WTC11 (cell line): ENCODE data around the gene CCDC127. TPM values are rescaled to one million over a fixed set of nuclear protein-coding genes. Genes with fewer than 3 reads are reported as not detected.

Experiments
- ATAC-seq: fragments of 200-7000 bp; cut with Tn5 transposase; 2 replicates; pipeline ENCODE4 v1.10.0; 2021; ENCODE audit warnings: mild to moderate bottlenecking, moderate library complexity
- CTCF ChIA-PET: fragments of 300-600 bp; sonication (Branson Sonifier 250); formaldehyde crosslinking; loops from one replicate; lab custom pipeline; 2021; ENCODE audit warnings: antibody characterized with exemption; lab: Charles Lee
- POLR2A ChIA-PET: fragments of 350-600 bp; sonication (Branson Sonifier 250); formaldehyde crosslinking; loops from one replicate; lab custom pipeline; 2021; ENCODE audit warnings: antibody characterized with exemption; lab: Charles Lee
- DNase-seq: peaks from one replicate; pipeline ENCODE4 v3.0.0; 2021; ENCODE audit warnings: low spot score
- H3K27ac Mint-ChIP-seq: 2 replicates; pipeline ENCODE4 v1.8.0; 2021; ENCODE audit warnings: mixed read lengths
- H3K27me3 Mint-ChIP-seq: 2 replicates; pipeline ENCODE4 v1.8.0; 2021; ENCODE audit warnings: low read depth, mild to moderate bottlenecking, moderate library complexity, mixed read lengths
- H3K36me3 Mint-ChIP-seq: 2 replicates; pipeline ENCODE4 v1.8.0; 2021; ENCODE audit warnings: mixed read lengths
- H3K4me1 Mint-ChIP-seq: 2 replicates; pipeline ENCODE4 v1.8.0; 2022; ENCODE audit warnings: mixed read lengths
- H3K4me3 Mint-ChIP-seq: 2 replicates; pipeline ENCODE4 v1.8.0; 2021; ENCODE audit warnings: mild to moderate bottlenecking, moderate library complexity, mixed read lengths
- H3K9me3 Mint-ChIP-seq: 2 replicates; pipeline ENCODE4 v1.8.0; 2021; ENCODE audit warnings: mixed read lengths
- AFF4 ChIP-seq: sonication (generic); formaldehyde crosslinking; IDR thresholded peaks from 2 replicates; pipeline ENCODE4 v1.8.1; 2023; ENCODE audit warnings: mild to moderate bottlenecking, missing genetic modification reagents, borderline replicate concordance
- AR ChIP-seq: fragments of 250-450 bp; sonication (Bioruptor Pico); IDR thresholded peaks from 2 replicates; pipeline ENCODE4 v1.9.0; 2021; ENCODE audit warnings: mild to moderate bottlenecking
- ATF1 ChIP-seq: sonication (generic); formaldehyde crosslinking; IDR thresholded peaks from 2 replicates; pipeline ENCODE4 v1.8.1; 2023; ENCODE audit warnings: mild to moderate bottlenecking, moderate library complexity, missing genetic modification reagents
- ATF2 ChIP-seq: sonication (generic); formaldehyde crosslinking; IDR thresholded peaks from 2 replicates; pipeline ENCODE4 v1.8.1; 2022; ENCODE audit warnings: low read depth, missing genetic modification reagents, borderline replicate concordance
- CBFB ChIP-seq: sonication (generic); formaldehyde crosslinking; IDR thresholded peaks from 2 replicates; pipeline ENCODE4 v1.8.1; 2022; ENCODE audit warnings: mild to moderate bottlenecking, low read depth, missing genetic modification reagents
- CREM ChIP-seq: sonication (generic); formaldehyde crosslinking; IDR thresholded peaks from 2 replicates; pipeline ENCODE4 v1.8.1; 2022; ENCODE audit warnings: mild to moderate bottlenecking, missing genetic modification reagents, moderate library complexity
- E2F1 ChIP-seq: sonication (generic); formaldehyde crosslinking; IDR thresholded peaks from 2 replicates; pipeline ENCODE4 v1.8.0; 2022; ENCODE audit warnings: mild to moderate bottlenecking, missing genetic modification reagents
- EMX1 ChIP-seq: fragments of 250-450 bp; sonication (Bioruptor Pico); IDR thresholded peaks from 2 replicates; pipeline ENCODE4 v1.8.0; 2021; ENCODE audit warnings: mild to moderate bottlenecking
- ETV6 ChIP-seq: sonication (generic); formaldehyde crosslinking; IDR thresholded peaks from 2 replicates; pipeline ENCODE4 v1.8.1; 2022; ENCODE audit warnings: mild to moderate bottlenecking, missing genetic modification reagents
- FOXK1 ChIP-seq: sonication (generic); formaldehyde crosslinking; IDR thresholded peaks from 2 replicates; pipeline ENCODE4 v1.8.0; 2022; ENCODE audit warnings: mild to moderate bottlenecking, moderate library complexity, missing genetic modification reagents
- FOXP1 ChIP-seq: sonication (generic); formaldehyde crosslinking; IDR thresholded peaks from 2 replicates; pipeline ENCODE4 v1.8.0; 2022; ENCODE audit warnings: missing genetic modification reagents, mild to moderate bottlenecking, moderate library complexity, borderline replicate concordance
- GABPB1 ChIP-seq: sonication (generic); formaldehyde crosslinking; IDR thresholded peaks from 2 replicates; pipeline ENCODE4 v1.8.1; 2023; ENCODE audit warnings: mild to moderate bottlenecking, missing genetic modification reagents
- HMGA2 ChIP-seq: fragments of 250-450 bp; sonication (Bioruptor Pico); IDR thresholded peaks from 2 replicates; pipeline ENCODE4 v1.4.0; 2021; ENCODE audit warnings: mild to moderate bottlenecking, moderate library complexity
- JAZF1 ChIP-seq: fragments of 250-450 bp; sonication (Bioruptor Pico); IDR thresholded peaks from 2 replicates; pipeline ENCODE4 v1.9.0; 2021; ENCODE audit warnings: moderate library complexity, mild to moderate bottlenecking, inconsistent platforms
- MYBL2 ChIP-seq: sonication (generic); formaldehyde crosslinking; IDR thresholded peaks from 2 replicates; pipeline ENCODE4 v1.8.1; 2023; ENCODE audit warnings: mild to moderate bottlenecking, moderate library complexity, missing genetic modification reagents
- NFE2L1 ChIP-seq: sonication (generic); formaldehyde crosslinking; IDR thresholded peaks from 2 replicates; pipeline ENCODE4 v1.8.1; 2023; ENCODE audit warnings: missing genetic modification reagents
- NR2C2 ChIP-seq: sonication (generic); formaldehyde crosslinking; IDR thresholded peaks from 2 replicates; pipeline ENCODE4 v1.8.0; 2022; ENCODE audit warnings: mild to moderate bottlenecking, missing genetic modification reagents
- NR3C1 ChIP-seq: sonication (generic); formaldehyde crosslinking; conservative IDR thresholded peaks from 2 replicates; pipeline ENCODE4 v1.8.1; 2023; ENCODE audit warnings: low read depth, mild to moderate bottlenecking, missing genetic modification reagents
- PRDM15 ChIP-seq: sonication (generic); formaldehyde crosslinking; IDR thresholded peaks from 2 replicates; pipeline ENCODE4 v1.8.0; 2022; ENCODE audit warnings: missing genetic modification reagents
- SOX15 ChIP-seq: fragments of 250-450 bp; sonication (Bioruptor Pico); IDR thresholded peaks from 2 replicates; pipeline ENCODE4 v1.9.0; 2021; ENCODE audit warnings: mild to moderate bottlenecking
- SP1 ChIP-seq: sonication (generic); formaldehyde crosslinking; conservative IDR thresholded peaks from 2 replicates; pipeline ENCODE4 v1.8.1; 2022; ENCODE audit warnings: missing genetic modification reagents
- ZMAT4 ChIP-seq: fragments of 250-450 bp; sonication (Bioruptor Pico); IDR thresholded peaks from 2 replicates; pipeline ENCODE4 v1.9.0; 2021; ENCODE audit warnings: mild to moderate bottlenecking
- ZNF219 ChIP-seq: sonication (generic); formaldehyde crosslinking; IDR thresholded peaks from 2 replicates; pipeline ENCODE4 v1.8.0; 2023; ENCODE audit warnings: missing genetic modification reagents, mild to moderate bottlenecking, borderline replicate concordance
- ZNF396 ChIP-seq: fragments of 250-450 bp; sonication (Bioruptor Pico); IDR thresholded peaks from 2 replicates; pipeline ENCODE4 v1.8.0; 2021; ENCODE audit warnings: mild to moderate bottlenecking, moderate library complexity, borderline replicate concordance
- ZNF416 ChIP-seq: fragments of 250-450 bp; sonication (Bioruptor Pico); IDR thresholded peaks from 2 replicates; pipeline ENCODE4 v1.9.0; 2021; ENCODE audit warnings: mild to moderate bottlenecking, inconsistent platforms
- total RNA-seq: library from RNA; stranded (reverse); gene quantifications from 3 replicates; pipeline ENCODE4 v1.2.3, GENCODE V29; 2021

CCDC127 gene
- total RNA-seq, 1 experiment from 2014 or later: 5.3 TPM

GRCh38 chr5:150746-151145 lies 67.2 kb downstream of the CCDC127 start:
- H3K36me3 Mint-ChIP-seq: peaks cover 81% of the 10 kb centered on the region
- TF ChIP-seq CBFB: no peak
- no peak for TF ChIP-seq NFE2L1 (CRISPR knock-in tag)
- TF ChIP-seq EMX1 (CRISPR knock-in tag): no peak
- no peak for TF ChIP-seq ZNF416
- no peak for TF ChIP-seq E2F1 (CRISPR knock-in tag)
- TF ChIP-seq ZNF219: no peak
- no peak for TF ChIP-seq ETV6 (CRISPR knock-in tag)
- no peak for TF ChIP-seq FOXP1 (CRISPR knock-in tag)
- TF ChIP-seq ZNF396: no peak
- TF ChIP-seq MYBL2 (CRISPR knock-in tag): no peak
- no peak for TF ChIP-seq HMGA2 (CRISPR knock-in tag)
- no peak for TF ChIP-seq SP1 (CRISPR knock-in tag)
- no peak for TF ChIP-seq CREM (CRISPR knock-in tag)
- TF ChIP-seq ZMAT4 (CRISPR knock-in tag): no peak
- TF ChIP-seq JAZF1 (CRISPR knock-in tag): no peak
- no peak for TF ChIP-seq AR (CRISPR knock-in tag)
- no peak for TF ChIP-seq SOX15
- no peak for TF ChIP-seq ATF1 (CRISPR knock-in tag)
- no peak for TF ChIP-seq FOXK1 (CRISPR knock-in tag)
- TF ChIP-seq PRDM15 (CRISPR knock-in tag): no peak
- TF ChIP-seq, all 79 proteins: peak for 0
- H3K4me1 Mint-ChIP-seq: no peaks in the 10 kb centered on the region
- H3K4me3 Mint-ChIP-seq: no peak overlapping the region
- CTCF ChIA-PET: no interaction called here
- ATAC-seq (no peak), DNase-seq (no peak)
- H3K27ac Mint-ChIP-seq: no peak overlapping the region
- no peaks in the 10 kb centered on the region; the same call in 1 of the 2 replicates for H3K27me3 Mint-ChIP-seq
- POLR2A ChIA-PET: no interaction called here
- peaks cover 23% of the 10 kb centered on the region for H3K9me3 Mint-ChIP-seq

GRCh38 chr5:149745-150485 lies 68.0 kb downstream of the CCDC127 start:
- ATAC-seq (no peak), DNase-seq (no peak)
- no peak overlapping the region for H3K27ac Mint-ChIP-seq
- TF ChIP-seq GABPB1 (CRISPR knock-in tag): no peak
- no peak for TF ChIP-seq NR2C2 (CRISPR knock-in tag)
- TF ChIP-seq AFF4 (CRISPR knock-in tag): no peak
- no peak for TF ChIP-seq NR3C1 (CRISPR knock-in tag)
- TF ChIP-seq ATF2: no peak

More at GRCh38 chr5:149745-150485, 68.0 kb downstream of the CCDC127 start:
- Mint-ChIP-seq H3K36me3 (peaks cover 76% of the 10 kb centered on the region), H3K9me3 (peaks cover 23% of the 10 kb centered on the region), H3K4me3 (no peak overlapping the region), H3K27me3 (no peaks in the 10 kb centered on the region; the same call in 1 of the 2 replicates), H3K4me1 (no peaks in the 10 kb centered on the region)
- ChIA-PET POLR2A (no interaction called here), CTCF (no interaction called here)
